Thyroid gland (tissue), 4 donors: ENCODE results near the gene KCNG2.

ENCODE experiments used
- POLR2A ChIP-seq, 2 donors: fragments of 450-650 bp; IDR thresholded peaks; one replicate each; pipeline ENCODE4 v1.6.1; 2017; ENCODE audit warnings: antibody characterized with exemption in 2 of 2, mild to moderate bottlenecking in 2 of 2, moderate library complexity in 1 of 2
- TF ChIP-seq, protein P1 (sequence below), 6 experiments: fragments of 200-600 bp in 3 of 6; fragments of 450-650 bp in 3 of 6; sonication (generic) in 3 of 6; IDR thresholded peaks; one replicate each; pipeline ENCODE4 v1.5.1; 2016 to 2019; ENCODE audit warnings: antibody characterized with exemption in 6 of 6, mild to moderate bottlenecking in 2 of 6, inconsistent platforms in 1 of 6, moderate library complexity in 1 of 6

DNA sequence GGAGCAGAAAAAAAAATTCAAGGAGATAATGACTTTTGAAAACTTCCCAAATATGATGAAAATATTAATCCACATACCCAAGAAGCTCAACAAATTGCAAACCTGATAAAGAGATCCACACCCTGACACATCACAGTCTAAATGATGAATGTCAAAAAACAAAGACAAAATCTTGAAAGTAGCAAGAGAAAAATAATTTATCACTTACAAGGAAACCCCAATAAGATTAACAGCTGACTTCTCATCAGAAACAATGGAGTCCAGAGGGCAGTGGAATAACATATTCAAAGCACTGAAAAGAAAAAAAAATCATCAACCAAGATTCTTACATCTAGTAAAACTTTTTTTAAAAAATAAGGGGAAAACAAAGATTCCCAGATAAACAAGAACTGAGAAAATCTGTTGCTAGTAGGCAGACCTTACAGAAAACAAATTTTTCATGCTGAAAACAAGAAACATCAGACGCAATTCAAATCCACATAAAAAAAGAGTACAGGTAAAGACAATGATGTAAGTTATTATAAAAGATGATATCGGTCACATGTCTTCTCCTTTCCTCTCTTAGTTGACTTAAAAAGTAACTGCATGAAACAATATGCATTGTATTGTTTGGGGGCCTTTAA lies 132.4 kb downstream of the KCNG2 start:
- TF ChIP-seq, protein P1, sequence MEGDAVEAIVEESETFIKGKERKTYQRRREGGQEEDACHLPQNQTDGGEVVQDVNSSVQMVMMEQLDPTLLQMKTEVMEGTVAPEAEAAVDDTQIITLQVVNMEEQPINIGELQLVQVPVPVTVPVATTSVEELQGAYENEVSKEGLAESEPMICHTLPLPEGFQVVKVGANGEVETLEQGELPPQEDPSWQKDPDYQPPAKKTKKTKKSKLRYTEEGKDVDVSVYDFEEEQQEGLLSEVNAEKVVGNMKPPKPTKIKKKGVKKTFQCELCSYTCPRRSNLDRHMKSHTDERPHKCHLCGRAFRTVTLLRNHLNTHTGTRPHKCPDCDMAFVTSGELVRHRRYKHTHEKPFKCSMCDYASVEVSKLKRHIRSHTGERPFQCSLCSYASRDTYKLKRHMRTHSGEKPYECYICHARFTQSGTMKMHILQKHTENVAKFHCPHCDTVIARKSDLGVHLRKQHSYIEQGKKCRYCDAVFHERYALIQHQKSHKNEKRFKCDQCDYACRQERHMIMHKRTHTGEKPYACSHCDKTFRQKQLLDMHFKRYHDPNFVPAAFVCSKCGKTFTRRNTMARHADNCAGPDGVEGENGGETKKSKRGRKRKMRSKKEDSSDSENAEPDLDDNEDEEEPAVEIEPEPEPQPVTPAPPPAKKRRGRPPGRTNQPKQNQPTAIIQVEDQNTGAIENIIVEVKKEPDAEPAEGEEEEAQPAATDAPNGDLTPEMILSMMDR (IDR thresholded peaks at IDR 0.05), result no peak
- no peak for TF ChIP-seq POLR2A (IDR thresholded peaks at IDR 0.05)
